M059J (cell line): ENCODE results near the gene TACR2. TPM values are rescaled to one million over a fixed set of nuclear protein-coding genes. Genes with fewer than 3 reads are reported as not detected.

Experiments
- DNase-seq: peaks from one replicate; pipeline ENCODE4 v3.0.0-alpha.2; 2012; ENCODE audit warnings: low read depth
- total RNA-seq: library from RNA; depleted of rRNA; stranded (reverse); fragments of >200 nt; shearing (Covaris generic); gene quantifications from 2 replicates; pipeline ENCODE4 v1.2.3, GENCODE V29; 2014; rRNA removed

Gene TACR2
- 0.05 and 0.15 TPM in 2 replicates for total RNA-seq

- no peak for DNase-seq
These were observed at the start of gene TACR2 for GRCh38 chr10:69416695-69417094. TACR2 (minus strand) TSS chr10:69416918; CDS start chr10:69416323, 595 bp downstream.

- DNase-seq: no peak
These were observed 49.4 kb upstream of the TACR2 start for GRCh38 chr10:69466158-69466490.

- no peak for DNase-seq
These were observed 48.9 kb upstream of the TACR2 start for GRCh38 chr10:69465457-69466157.

GRCh38 chr10:69464801-69465401 is 48.2 kb upstream of the TACR2 start:
- DNase-seq: no peak

GRCh38 chr10:69464401-69464800 is 47.7 kb upstream of the TACR2 start:
- DNase-seq: no peak

- no peak for DNase-seq
These were observed 47.2 kb upstream of the TACR2 start for GRCh38 chr10:69463886-69464285.

GRCh38 chr10:69461243-69462025 is 44.7 kb upstream of the TACR2 start:
- DNase-seq: no peak

- no peak for DNase-seq
These were observed 44.0 kb upstream of the TACR2 start for GRCh38 chr10:69460576-69461242.

GRCh38 chr10:69459893-69460575 is 43.3 kb upstream of the TACR2 start:
- DNase-seq: no peak

- no peak for DNase-seq
These were observed 42.5 kb upstream of the TACR2 start for GRCh38 chr10:69459101-69459790.

GRCh38 chr10:69458430-69459100 is 41.8 kb upstream of the TACR2 start:
- DNase-seq: peak; percentile 82

GRCh38 chr10:69457771-69458237 is 41.1 kb upstream of the TACR2 start:
- DNase-seq: no peak

- DNase-seq: peak; percentile 94
These were observed 40.4 kb upstream of the TACR2 start for GRCh38 chr10:69456880-69457693.

GRCh38 chr10:69455006-69455763 is 38.5 kb upstream of the TACR2 start:
- DNase-seq: no peak

GRCh38 chr10:69453795-69454194 is 37.1 kb upstream of the TACR2 start:
- no peak for DNase-seq

- DNase-seq: no peak
These were observed 36.1 kb upstream of the TACR2 start for GRCh38 chr10:69452676-69453415.

- no peak for DNase-seq
These were observed 35.1 kb upstream of the TACR2 start for GRCh38 chr10:69451784-69452251.
